OCI-LY7 (cell line): ENCODE measurements around the gene MEIOB. TPM values are rescaled to one million over a fixed set of nuclear protein-coding genes. Genes with fewer than 3 reads are reported as not detected.
"Not testable (repeated sequence)": the region's sequence is repeated elsewhere in the genome, so short reads cannot be mapped to it uniquely, and the experiment has no call there.

Experiments
- BruUV-seq: library from RNA; stranded (reverse); fragments of 400-500 nt; replicated peaks from 2 replicates; lab custom pipeline; 2021; lab: Mats Ljungman, UMichigan
- CTCF ChIA-PET: fragments of 300-600 bp; sonication (Branson Sonifier 250); formaldehyde crosslinking; loops from one replicate; lab custom pipeline; 2022; ENCODE audit warnings: antibody characterized with exemption; ENCODE audit not compliant: unreplicated experiment; lab: Charles Lee
- POLR2A ChIA-PET: fragments of 300-600 bp; sonication (Branson Sonifier 250); formaldehyde crosslinking; loops from one replicate; lab custom pipeline; 2022; ENCODE audit warnings: antibody characterized with exemption; lab: Charles Lee
- DNase-seq: peaks from one replicate; pipeline ENCODE4 v3.0.0-alpha.2; 2015; ENCODE audit warnings: low spot score
- H2AFZ ChIP-seq: fragments of 200-600 bp; sonication (generic), shearing (Covaris generic); 2 replicates; pipeline ENCODE4 v1.6.1; 2014; ENCODE audit warnings: mild to moderate bottlenecking, antibody characterized with exemption, low read length, moderate library complexity
- H3K27ac ChIP-seq: fragments of 200-600 bp; sonication (generic); 2 replicates; pipeline ENCODE4 v1.5.1; 2014; ENCODE audit warnings: mixed run types, low read depth, mild to moderate bottlenecking, moderate library complexity, low read length, inconsistent platforms; ENCODE audit not compliant: poor library complexity, severe bottlenecking
- H3K36me3 ChIP-seq: fragments of 200-600 bp; sonication (generic); 2 replicates; pipeline ENCODE4 v1.6.1; 2014; ENCODE audit warnings: mild to moderate bottlenecking, antibody characterized with exemption, low read length, moderate library complexity, mixed read lengths; ENCODE audit not compliant: insufficient read depth
- H3K4me1 ChIP-seq: fragments of 200-600 bp; sonication (generic); 2 replicates; pipeline ENCODE4 v1.5.1; 2014; ENCODE audit warnings: mild to moderate bottlenecking, low read length; ENCODE audit not compliant: insufficient read depth, poor library complexity, severe bottlenecking
- H3K4me2 ChIP-seq: fragments of 200-600 bp; sonication (generic); 2 replicates; pipeline ENCODE4 v1.6.1; 2014; ENCODE audit warnings: mild to moderate bottlenecking, low read length
- H3K4me3 ChIP-seq: fragments of 200-600 bp; sonication (generic); 2 replicates; pipeline ENCODE4 v1.5.1; 2014; ENCODE audit warnings: mild to moderate bottlenecking, low read depth, low read length; ENCODE audit not compliant: poor library complexity, severe bottlenecking
- H3K79me2 ChIP-seq: fragments of 200-600 bp; sonication (generic); 2 replicates; pipeline ENCODE4 v1.6.1; 2016; ENCODE audit warnings: low read depth, mild to moderate bottlenecking, low read length, moderate library complexity, mixed read lengths; ENCODE audit not compliant: insufficient read depth
- H3K9me2 ChIP-seq: fragments of 200-600 bp; sonication (generic); 2 replicates; pipeline ENCODE4 v1.6.1; 2016; ENCODE audit warnings: mild to moderate bottlenecking, low read length, mixed read lengths; ENCODE audit not compliant: insufficient read depth
- H3K9me3 ChIP-seq: fragments of 200-600 bp; sonication (generic); 2 replicates; pipeline ENCODE4 v1.6.1; 2014; ENCODE audit warnings: mild to moderate bottlenecking, mixed run types, low read length, mixed read lengths
- H4K20me1 ChIP-seq: fragments of 200-600 bp; sonication (generic); 2 replicates; pipeline ENCODE4 v1.6.1; 2014; ENCODE audit warnings: mild to moderate bottlenecking, antibody characterized with exemption, low read length, moderate library complexity, mixed read lengths; ENCODE audit not compliant: insufficient read depth
- CTCF ChIP-seq: fragments of 200-600 bp; sonication (generic); conservative IDR thresholded peaks from 2 replicates; pipeline ENCODE4 v1.5.1; 2014; ENCODE audit warnings: mild to moderate bottlenecking, antibody characterized with exemption, low read length, moderate library complexity, mixed read lengths
- EZH2phosphoT487 ChIP-seq: fragments of 200-600 bp; sonication (generic); IDR thresholded peaks from 2 replicates; pipeline ENCODE4 v1.6.1; 2018; ENCODE audit warnings: low read depth, borderline replicate concordance, mild to moderate bottlenecking, mixed run types, antibody characterized with exemption, low read length, moderate library complexity, mixed read lengths
- intact Hi-C: fragments of 100-400 bp; cut with micrococcal nuclease; formaldehyde crosslinking; loops from one replicate; pipeline ENCODE4 v1.10.0; 2022; ENCODE audit not compliant: unreplicated experiment
- total RNA-seq, 2 experiments: library from RNA; depleted of rRNA in 1 of 2; stranded (reverse); fragments of >200 nt in 1 of 2; shearing (Covaris generic) in 1 of 2; gene quantifications; 2 replicates each; pipeline ENCODE4 v1.2.3, GENCODE V29; 2014 to 2022

MEIOB gene
- total RNA-seq, 2 experiments from 2014 or later, result not detected

- Histone ChIP-seq H4K20me1 (no peaks in the 10 kb centered on the region), H2AFZ (no peak overlapping the region), H3K9me3 (no peaks in the 10 kb centered on the region), H3K79me2 (no peaks in the 10 kb centered on the region), H3K36me3 (no peaks in the 10 kb centered on the region), H3K27ac (no peak overlapping the region), H3K4me2 (no peak overlapping the region), H3K9me2 (no peaks in the 10 kb centered on the region), H3K4me1 (no peaks in the 10 kb centered on the region), H3K4me3 (no peak overlapping the region)
- TF ChIP-seq EZH2phosphoT487 (no peak), CTCF (no peak)
- no TSS peak for BruUV-seq
- intact Hi-C loops, result no loop called here
- no peak for DNase-seq
- CTCF ChIA-PET, result no interaction called here
- POLR2A ChIA-PET, result no interaction called here
Measured at GRCh38 chr16:1876468-1876867, 4.5 kb upstream of the MEIOB start.

GRCh38 chr16:1876066-1876465, 4.1 kb upstream of the MEIOB start:
- H3K9me2 ChIP-seq, H3K4me3 ChIP-seq, H3K4me1 ChIP-seq, H3K36me3 ChIP-seq, intact Hi-C loops, H2AFZ ChIP-seq, H4K20me1 ChIP-seq, CTCF ChIA-PET, H3K79me2 ChIP-seq, H3K4me2 ChIP-seq, BruUV-seq, H3K27ac ChIP-seq, POLR2A ChIA-PET, DNase-seq, H3K9me3 ChIP-seq: not testable (repeated sequence)

- Histone ChIP-seq H3K9me2 (no peaks in the 10 kb centered on the region), H3K4me2 (no peak overlapping the region), H4K20me1 (no peaks in the 10 kb centered on the region), H3K36me3 (no peaks in the 10 kb centered on the region), H3K27ac (no peak overlapping the region), H2AFZ (no peak overlapping the region), H3K9me3 (no peaks in the 10 kb centered on the region), H3K4me3 (no peak overlapping the region), H3K4me1 (no peaks in the 10 kb centered on the region), H3K79me2 (no peaks in the 10 kb centered on the region)
- intact Hi-C loops, result no loop called here
- POLR2A ChIA-PET, result interaction anchor here (0.6 kb wide), 1 partner anchor 11 kb away, joined by 4 read pairs; no protein-coding TSS in a partner anchor
- DNase-seq, result no peak
- no TSS peak for BruUV-seq
- CTCF ChIA-PET, result no interaction called here
- TF ChIP-seq EZH2phosphoT487 (no peak), CTCF (no peak)
Measured at GRCh38 chr16:1874854-1875253, 2.9 kb upstream of the MEIOB start.
